ENCODE results near the gene SYNE1. TPM values are rescaled to one million over a fixed set of nuclear protein-coding genes. Genes with fewer than 3 reads are reported as not detected.
"Not testable (repeated sequence)": the region's sequence is repeated elsewhere in the genome, so short reads cannot be mapped to it uniquely, and the experiment has no call there.

SYNE1 gene
- total and polyA plus RNA-seq, 4 donors: 10.2 to 105 (median 24.5) TPM

DNA sequence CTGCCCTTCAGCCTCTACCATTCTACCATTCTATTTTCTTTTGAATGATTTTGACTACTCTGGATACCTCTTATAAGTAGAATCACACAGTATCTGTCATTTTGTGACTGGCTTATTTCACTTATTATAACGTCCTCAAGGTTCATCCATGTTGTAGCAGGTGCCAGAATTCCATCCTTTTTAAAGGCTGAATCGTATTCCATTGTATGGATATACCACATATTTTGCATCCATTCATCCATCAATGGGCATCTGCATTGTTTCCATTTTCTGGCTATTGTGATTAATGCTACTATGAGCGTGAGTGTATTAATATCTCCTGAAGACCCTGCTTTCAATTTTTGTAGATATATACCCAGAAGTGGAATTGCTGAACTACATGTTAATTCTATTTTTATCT lies 105.5 kb downstream of the SYNE1 start (continued):
- no peak for TF ChIP-seq GABPA (IDR thresholded peaks at IDR 0.05 in 1 of 2, conservative IDR thresholded peaks at IDR 0.05 in 1 of 2)
- no peak for TF ChIP-seq MAX (IDR thresholded peaks at IDR 0.05)

DNA sequence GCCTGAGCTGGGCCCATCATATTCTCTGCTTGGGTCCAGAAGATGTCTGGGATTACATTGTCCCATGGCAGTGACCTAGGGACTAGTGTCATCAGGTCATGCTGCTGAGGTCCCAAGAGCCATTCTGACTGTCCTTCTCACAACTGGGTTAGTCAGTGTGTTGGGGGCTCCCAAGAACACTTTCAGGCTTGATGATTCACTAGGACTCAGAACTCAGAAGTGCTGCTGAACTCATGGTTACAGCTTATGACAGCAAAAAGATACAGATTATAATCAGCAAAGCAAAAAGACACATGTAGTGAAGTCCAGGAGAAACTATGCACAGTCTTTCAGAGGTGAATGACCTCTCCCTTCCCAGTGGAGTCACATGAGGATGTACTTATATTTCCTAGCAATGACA lies 107.8 kb downstream of the SYNE1 start:
- Histone ChIP-seq H3K9ac (ENCODE audit: low read depth in 1 of 2, low read length in 2 of 2) (no peak overlapping the region), H3K36me3 (ENCODE audit: control insufficient read depth in 4 of 4, insufficient read depth in 3 of 4, low read depth in 1 of 4, low read length in 3 of 4) (no peaks in the 10 kb centered on the region), H3K27ac (ENCODE audit: low read depth in 1 of 2, low read length in 2 of 2) (no peak overlapping the region), H3K9me3 (ENCODE audit: control insufficient read depth in 4 of 4, low read length in 3 of 4) (no peaks in the 10 kb centered on the region), H3K4me1 (ENCODE audit: control insufficient read depth in 4 of 4, insufficient read depth in 4 of 4, low read length in 3 of 4) (no peaks in the 10 kb centered on the region), H3K4me3 (ENCODE audit: low read depth in 1 of 3, low read length in 3 of 3) (no peak overlapping the region), H3K27me3 (ENCODE audit: control insufficient read depth in 4 of 4, insufficient read depth in 4 of 4, low read length in 3 of 4) (no peaks in the 10 kb centered on the region)
- no peak for TF ChIP-seq TAF1 (conservative IDR thresholded peaks at IDR 0.05)
- TF ChIP-seq NR2F2 (IDR thresholded peaks at IDR 0.05): no peak
- no peak for TF ChIP-seq RXRA (IDR thresholded peaks at IDR 0.05)
- no peak for TF ChIP-seq SP1 (IDR thresholded peaks at IDR 0.05)
- TF ChIP-seq, protein P1, sequence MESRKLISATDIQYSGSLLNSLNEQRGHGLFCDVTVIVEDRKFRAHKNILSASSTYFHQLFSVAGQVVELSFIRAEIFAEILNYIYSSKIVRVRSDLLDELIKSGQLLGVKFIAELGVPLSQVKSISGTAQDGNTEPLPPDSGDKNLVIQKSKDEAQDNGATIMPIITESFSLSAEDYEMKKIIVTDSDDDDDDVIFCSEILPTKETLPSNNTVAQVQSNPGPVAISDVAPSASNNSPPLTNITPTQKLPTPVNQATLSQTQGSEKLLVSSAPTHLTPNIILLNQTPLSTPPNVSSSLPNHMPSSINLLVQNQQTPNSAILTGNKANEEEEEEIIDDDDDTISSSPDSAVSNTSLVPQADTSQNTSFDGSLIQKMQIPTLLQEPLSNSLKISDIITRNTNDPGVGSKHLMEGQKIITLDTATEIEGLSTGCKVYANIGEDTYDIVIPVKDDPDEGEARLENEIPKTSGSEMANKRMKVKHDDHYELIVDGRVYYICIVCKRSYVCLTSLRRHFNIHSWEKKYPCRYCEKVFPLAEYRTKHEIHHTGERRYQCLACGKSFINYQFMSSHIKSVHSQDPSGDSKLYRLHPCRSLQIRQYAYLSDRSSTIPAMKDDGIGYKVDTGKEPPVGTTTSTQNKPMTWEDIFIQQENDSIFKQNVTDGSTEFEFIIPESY (IDR thresholded peaks at IDR 0.05): no peak
- TF ChIP-seq CTCF (IDR thresholded peaks at IDR 0.05; ENCODE audit: low read depth, low read length, missing input control): no peak
- no peak for TF ChIP-seq RAD21 (IDR thresholded peaks at IDR 0.05)
- no peak for TF ChIP-seq JUND (IDR thresholded peaks at IDR 0.05)
- TF ChIP-seq, protein P2, sequence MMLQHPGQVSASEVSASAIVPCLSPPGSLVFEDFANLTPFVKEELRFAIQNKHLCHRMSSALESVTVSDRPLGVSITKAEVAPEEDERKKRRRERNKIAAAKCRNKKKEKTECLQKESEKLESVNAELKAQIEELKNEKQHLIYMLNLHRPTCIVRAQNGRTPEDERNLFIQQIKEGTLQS (IDR thresholded peaks at IDR 0.05): no peak
- no peak for TF ChIP-seq YY1 (IDR thresholded peaks at IDR 0.05)
- no peak for DNase-seq (ENCODE audit: low spot score)

- 92% methylated on average over 1 of the region's 1 CpG for WGBS
- H3K4me1 ChIP-seq (ENCODE audit: control insufficient read depth in 4 of 4, insufficient read depth in 4 of 4, low read length in 3 of 4); H3K9me3 ChIP-seq (ENCODE audit: control insufficient read depth in 4 of 4, low read length in 3 of 4); H3K27ac ChIP-seq (ENCODE audit: low read depth in 1 of 2, low read length in 2 of 2); H3K9ac ChIP-seq (ENCODE audit: low read depth in 1 of 2, low read length in 2 of 2); H3K36me3 ChIP-seq (ENCODE audit: control insufficient read depth in 4 of 4, insufficient read depth in 3 of 4, low read depth in 1 of 4, low read length in 3 of 4); H3K4me3 ChIP-seq (ENCODE audit: low read depth in 1 of 3, low read length in 3 of 3); H3K27me3 ChIP-seq (ENCODE audit: control insufficient read depth in 4 of 4, insufficient read depth in 4 of 4, low read length in 3 of 4); DNase-seq (ENCODE audit: low spot score): not testable (repeated sequence)
Measured at GRCh38 chr6:152514120-152514519, 123.0 kb downstream of the SYNE1 start.

- H3K27ac ChIP-seq (ENCODE audit: low read depth in 1 of 2, low read length in 2 of 2): no peak overlapping the region
- no peak for DNase-seq (ENCODE audit: low spot score)
- H3K9ac ChIP-seq (ENCODE audit: low read depth in 1 of 2, low read length in 2 of 2): no peak overlapping the region
- no peaks in the 10 kb centered on the region for H3K4me1 ChIP-seq (ENCODE audit: control insufficient read depth in 4 of 4, insufficient read depth in 4 of 4, low read length in 3 of 4)
- no peaks in the 10 kb centered on the region for H3K36me3 ChIP-seq (ENCODE audit: control insufficient read depth in 4 of 4, insufficient read depth in 3 of 4, low read depth in 1 of 4, low read length in 3 of 4)
- no peak overlapping the region for H3K4me3 ChIP-seq (ENCODE audit: low read depth in 1 of 3, low read length in 3 of 3)
- 87% methylated on average over 5 of the region's 5 CpGs for WGBS
- H3K9me3 ChIP-seq (ENCODE audit: control insufficient read depth in 4 of 4, low read length in 3 of 4): no peaks in the 10 kb centered on the region
- no peaks in the 10 kb centered on the region for H3K27me3 ChIP-seq (ENCODE audit: control insufficient read depth in 4 of 4, insufficient read depth in 4 of 4, low read length in 3 of 4)
- no peak for TF ChIP-seq HNF4G (IDR thresholded peaks at IDR 0.05)
- TF ChIP-seq, protein P1 (IDR thresholded peaks at IDR 0.05): no peak
- TF ChIP-seq MAX (IDR thresholded peaks at IDR 0.05): no peak
- TF ChIP-seq FOXA2 (IDR thresholded peaks at IDR 0.05): no peak
Measured at GRCh38 chr6:152509916-152510315, 127.2 kb downstream of the SYNE1 start.
